Liver (tissue), 3 donors: ENCODE results near the gene CDK17.

Source experiments
- FOXA1 ChIP-seq: IDR thresholded peaks from 2 replicates; pipeline ENCODE4 v1.6.1; 2016; ENCODE audit warnings: antibody characterized with exemption
- HNF4G ChIP-seq: IDR thresholded peaks from 2 replicates; pipeline ENCODE4 v1.6.1; 2016; ENCODE audit warnings: antibody characterized with exemption
- SP1 ChIP-seq: IDR thresholded peaks from 2 replicates; pipeline ENCODE4 v1.6.1; 2018; ENCODE audit warnings: antibody characterized with exemption, mild to moderate bottlenecking
- TAF1 ChIP-seq: conservative IDR thresholded peaks from 2 replicates; pipeline ENCODE4 v1.6.1; 2016; ENCODE audit warnings: antibody characterized with exemption, mild to moderate bottlenecking
- YY1 ChIP-seq: IDR thresholded peaks from 2 replicates; pipeline ENCODE4 v1.6.1; 2016; ENCODE audit warnings: antibody characterized with exemption, mild to moderate bottlenecking
- TF ChIP-seq, protein P1 (sequence below): fragments of 150-350 bp; IDR thresholded peaks from 2 replicates; pipeline ENCODE4 v1.5.1; 2017; ENCODE audit warnings: improper control_type of control experiment, low read depth, low read length; ENCODE audit not compliant: missing input control
- TF ChIP-seq, protein P2 (sequence below): IDR thresholded peaks from 2 replicates; pipeline ENCODE4 v1.6.1; 2016; ENCODE audit warnings: antibody characterized with exemption, mild to moderate bottlenecking
- TF ChIP-seq, protein P3 (sequence below): IDR thresholded peaks from 2 replicates; pipeline ENCODE4 v1.6.1; 2016; ENCODE audit warnings: antibody characterized with exemption
- donor health status: healthy.
- donor health status: healthy.

DNA sequence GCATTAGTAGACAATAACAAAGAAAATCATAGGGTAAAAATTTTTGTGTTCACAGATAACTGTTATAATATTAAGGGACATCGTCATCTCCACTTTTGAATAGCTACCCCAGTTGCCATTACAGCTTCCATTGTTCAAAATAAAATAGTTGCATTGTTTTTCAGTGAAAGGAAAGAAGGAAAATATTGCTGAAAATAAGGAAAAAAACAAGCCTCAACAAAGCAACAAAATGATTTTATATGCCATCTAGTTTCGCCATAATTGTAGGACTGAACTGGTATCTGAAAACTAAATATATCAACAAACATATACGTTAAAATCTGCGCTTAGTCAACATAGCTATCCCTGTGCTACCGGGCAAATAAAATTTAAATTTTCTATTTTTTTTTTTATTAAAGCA lies 3.3 kb downstream of the CDK17 start:
- TF ChIP-seq, protein P1, sequence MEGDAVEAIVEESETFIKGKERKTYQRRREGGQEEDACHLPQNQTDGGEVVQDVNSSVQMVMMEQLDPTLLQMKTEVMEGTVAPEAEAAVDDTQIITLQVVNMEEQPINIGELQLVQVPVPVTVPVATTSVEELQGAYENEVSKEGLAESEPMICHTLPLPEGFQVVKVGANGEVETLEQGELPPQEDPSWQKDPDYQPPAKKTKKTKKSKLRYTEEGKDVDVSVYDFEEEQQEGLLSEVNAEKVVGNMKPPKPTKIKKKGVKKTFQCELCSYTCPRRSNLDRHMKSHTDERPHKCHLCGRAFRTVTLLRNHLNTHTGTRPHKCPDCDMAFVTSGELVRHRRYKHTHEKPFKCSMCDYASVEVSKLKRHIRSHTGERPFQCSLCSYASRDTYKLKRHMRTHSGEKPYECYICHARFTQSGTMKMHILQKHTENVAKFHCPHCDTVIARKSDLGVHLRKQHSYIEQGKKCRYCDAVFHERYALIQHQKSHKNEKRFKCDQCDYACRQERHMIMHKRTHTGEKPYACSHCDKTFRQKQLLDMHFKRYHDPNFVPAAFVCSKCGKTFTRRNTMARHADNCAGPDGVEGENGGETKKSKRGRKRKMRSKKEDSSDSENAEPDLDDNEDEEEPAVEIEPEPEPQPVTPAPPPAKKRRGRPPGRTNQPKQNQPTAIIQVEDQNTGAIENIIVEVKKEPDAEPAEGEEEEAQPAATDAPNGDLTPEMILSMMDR, result no peak
- TF ChIP-seq HNF4G (no peak), YY1 (no peak), FOXA1 (no peak), TAF1 (no peak), SP1 (no peak)
- TF ChIP-seq, protein P2, sequence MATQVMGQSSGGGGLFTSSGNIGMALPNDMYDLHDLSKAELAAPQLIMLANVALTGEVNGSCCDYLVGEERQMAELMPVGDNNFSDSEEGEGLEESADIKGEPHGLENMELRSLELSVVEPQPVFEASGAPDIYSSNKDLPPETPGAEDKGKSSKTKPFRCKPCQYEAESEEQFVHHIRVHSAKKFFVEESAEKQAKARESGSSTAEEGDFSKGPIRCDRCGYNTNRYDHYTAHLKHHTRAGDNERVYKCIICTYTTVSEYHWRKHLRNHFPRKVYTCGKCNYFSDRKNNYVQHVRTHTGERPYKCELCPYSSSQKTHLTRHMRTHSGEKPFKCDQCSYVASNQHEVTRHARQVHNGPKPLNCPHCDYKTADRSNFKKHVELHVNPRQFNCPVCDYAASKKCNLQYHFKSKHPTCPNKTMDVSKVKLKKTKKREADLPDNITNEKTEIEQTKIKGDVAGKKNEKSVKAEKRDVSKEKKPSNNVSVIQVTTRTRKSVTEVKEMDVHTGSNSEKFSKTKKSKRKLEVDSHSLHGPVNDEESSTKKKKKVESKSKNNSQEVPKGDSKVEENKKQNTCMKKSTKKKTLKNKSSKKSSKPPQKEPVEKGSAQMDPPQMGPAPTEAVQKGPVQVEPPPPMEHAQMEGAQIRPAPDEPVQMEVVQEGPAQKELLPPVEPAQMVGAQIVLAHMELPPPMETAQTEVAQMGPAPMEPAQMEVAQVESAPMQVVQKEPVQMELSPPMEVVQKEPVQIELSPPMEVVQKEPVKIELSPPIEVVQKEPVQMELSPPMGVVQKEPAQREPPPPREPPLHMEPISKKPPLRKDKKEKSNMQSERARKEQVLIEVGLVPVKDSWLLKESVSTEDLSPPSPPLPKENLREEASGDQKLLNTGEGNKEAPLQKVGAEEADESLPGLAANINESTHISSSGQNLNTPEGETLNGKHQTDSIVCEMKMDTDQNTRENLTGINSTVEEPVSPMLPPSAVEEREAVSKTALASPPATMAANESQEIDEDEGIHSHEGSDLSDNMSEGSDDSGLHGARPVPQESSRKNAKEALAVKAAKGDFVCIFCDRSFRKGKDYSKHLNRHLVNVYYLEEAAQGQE, result no peak
- TF ChIP-seq, protein P3, sequence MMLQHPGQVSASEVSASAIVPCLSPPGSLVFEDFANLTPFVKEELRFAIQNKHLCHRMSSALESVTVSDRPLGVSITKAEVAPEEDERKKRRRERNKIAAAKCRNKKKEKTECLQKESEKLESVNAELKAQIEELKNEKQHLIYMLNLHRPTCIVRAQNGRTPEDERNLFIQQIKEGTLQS, result no peak
